BE2C (cell line): ENCODE results near the gene COPG1.

Experiments used
- DNase-seq: peaks from one replicate; pipeline ENCODE4 v3.0.0-alpha.2; 2020
- H3K27me3 ChIP-seq: fragments of 250-450 bp; sonication (Bioruptor Pico); 2 replicates; pipeline ENCODE4 v1.5.1; 2020; ENCODE audit warnings: mild to moderate bottlenecking
- H3K36me3 ChIP-seq: fragments of 250-450 bp; sonication (Bioruptor Pico); 2 replicates; pipeline ENCODE4 v1.5.1; 2020; ENCODE audit warnings: mild to moderate bottlenecking
- H3K4me1 ChIP-seq: fragments of 250-450 bp; sonication (Bioruptor Pico); 2 replicates; pipeline ENCODE4 v1.5.1; 2020
- H3K4me3 ChIP-seq: 2 replicates; pipeline ENCODE4 v1.5.1; 2011; ENCODE audit warnings: low read depth, low read length
- H3K9me3 ChIP-seq: fragments of 250-450 bp; sonication (Bioruptor Pico); 2 replicates; pipeline ENCODE4 v1.5.1; 2020
- CTCF ChIP-seq: IDR thresholded peaks from 2 replicates; pipeline ENCODE4 v1.5.1; 2012; ENCODE audit warnings: mild to moderate bottlenecking, low read depth, low read length

COPG1 gene

GRCh38 chr3:129317014-129317771, 67.8 kb downstream of the COPG1 start:
- H3K9me3 ChIP-seq: no peaks in the 10 kb centered on the region
- peaks cover 11% of the 10 kb centered on the region; the same call in 1 of the 2 replicates for H3K36me3 ChIP-seq
- peak overlapping the region; percentile 95 for H3K4me3 ChIP-seq
- no peaks in the 10 kb centered on the region for H3K27me3 ChIP-seq
- TF ChIP-seq CTCF: no peak
- DNase-seq: no peak
- H3K4me1 ChIP-seq: peaks cover 14% of the 10 kb centered on the region

GRCh38 chr3:129317848-129318247, 68.4 kb downstream of the COPG1 start:
- no peaks in the 10 kb centered on the region for H3K9me3 ChIP-seq
- TF ChIP-seq CTCF: no peak
- no peak for DNase-seq
- no peak overlapping the region for H3K4me3 ChIP-seq
- peaks cover 11% of the 10 kb centered on the region; the same call in 1 of the 2 replicates for H3K36me3 ChIP-seq
- H3K27me3 ChIP-seq: no peaks in the 10 kb centered on the region
- peaks cover 9% of the 10 kb centered on the region for H3K4me1 ChIP-seq

- Histone ChIP-seq H3K36me3 (peaks cover 6% of the 10 kb centered on the region; the same call in 1 of the 2 replicates), H3K27me3 (no peaks in the 10 kb centered on the region), H3K4me1 (peaks cover 3% of the 10 kb centered on the region), H3K9me3 (no peaks in the 10 kb centered on the region), H3K4me3 (no peak overlapping the region)
- no peak for TF ChIP-seq CTCF
- no peak for DNase-seq
Measured at GRCh38 chr3:129318921-129319320, 69.5 kb downstream of the COPG1 start.

- no peak for DNase-seq
- no peaks in the 10 kb centered on the region for H3K27me3 ChIP-seq
- no peaks in the 10 kb centered on the region for H3K36me3 ChIP-seq
- no peak for TF ChIP-seq CTCF
- no peaks in the 10 kb centered on the region for H3K4me1 ChIP-seq
- no peak overlapping the region for H3K4me3 ChIP-seq
- no peaks in the 10 kb centered on the region for H3K9me3 ChIP-seq
Measured at GRCh38 chr3:129320261-129320660, 70.9 kb downstream of the COPG1 start.

GRCh38 chr3:129320825-129321487, 71.5 kb downstream of the COPG1 start:
- no peak for DNase-seq
- no peak for TF ChIP-seq CTCF
- no peaks in the 10 kb centered on the region for H3K4me1 ChIP-seq
- no peaks in the 10 kb centered on the region for H3K9me3 ChIP-seq
- H3K27me3 ChIP-seq: no peaks in the 10 kb centered on the region
- no peaks in the 10 kb centered on the region for H3K36me3 ChIP-seq
- H3K4me3 ChIP-seq: no peak overlapping the region

GRCh38 chr3:129321887-129322286, 72.5 kb downstream of the COPG1 start:
- TF ChIP-seq CTCF: no peak
- H3K36me3 ChIP-seq: no peaks in the 10 kb centered on the region
- no peaks in the 10 kb centered on the region for H3K9me3 ChIP-seq
- DNase-seq: no peak
- no peaks in the 10 kb centered on the region for H3K4me1 ChIP-seq
- H3K27me3 ChIP-seq: no peaks in the 10 kb centered on the region
- H3K4me3 ChIP-seq: no peak overlapping the region
